Measurements from ENCODE around the gene RIPPLY2.
"Not testable (repeated sequence)": the region's sequence is repeated elsewhere in the genome, so short reads cannot be mapped to it uniquely, and the experiment has no call there.

The RIPPLY2 gene

GRCh38 chr6:83860782-83861495, 7.8 kb downstream of the RIPPLY2 start:
- DNase-seq = no peak

GRCh38 chr6:83862776-83863471, 9.8 kb downstream of the RIPPLY2 start:
- DNase-seq = no peak

- no peak for DNase-seq
These were observed 13.9 kb downstream of the RIPPLY2 start for GRCh38 chr6:83867043-83867442.

DNA sequence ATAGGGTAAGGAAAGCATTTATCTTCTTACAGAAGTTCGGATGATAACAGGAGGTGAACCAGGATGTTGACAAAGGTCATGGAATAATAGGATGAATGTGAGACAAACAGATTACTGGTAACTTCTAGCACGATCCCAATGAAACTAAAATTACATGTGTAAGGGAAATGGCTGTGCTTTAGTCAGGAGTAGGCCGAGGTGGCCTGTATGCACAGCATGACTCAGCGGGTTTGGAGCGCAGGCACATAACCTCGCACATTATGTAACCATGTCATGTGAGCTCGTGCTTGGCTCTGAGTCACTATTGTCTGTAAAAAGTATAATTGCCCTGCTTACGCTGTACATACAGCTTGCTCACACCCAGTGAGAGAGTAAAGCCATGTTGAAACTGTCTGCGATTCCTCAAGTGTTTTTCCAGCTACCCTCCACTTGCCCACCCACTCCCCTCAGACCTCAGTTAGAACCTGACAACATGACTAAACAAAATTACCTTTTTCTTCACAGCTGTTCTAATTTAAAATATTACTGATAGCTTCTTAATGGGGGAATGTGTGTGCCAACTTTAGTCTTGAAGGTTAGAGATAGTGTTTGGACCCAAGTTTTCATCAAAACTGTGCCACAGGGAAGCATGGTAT, 14.5 kb downstream of the RIPPLY2 start:
- DNase-seq = no peak

DNA sequence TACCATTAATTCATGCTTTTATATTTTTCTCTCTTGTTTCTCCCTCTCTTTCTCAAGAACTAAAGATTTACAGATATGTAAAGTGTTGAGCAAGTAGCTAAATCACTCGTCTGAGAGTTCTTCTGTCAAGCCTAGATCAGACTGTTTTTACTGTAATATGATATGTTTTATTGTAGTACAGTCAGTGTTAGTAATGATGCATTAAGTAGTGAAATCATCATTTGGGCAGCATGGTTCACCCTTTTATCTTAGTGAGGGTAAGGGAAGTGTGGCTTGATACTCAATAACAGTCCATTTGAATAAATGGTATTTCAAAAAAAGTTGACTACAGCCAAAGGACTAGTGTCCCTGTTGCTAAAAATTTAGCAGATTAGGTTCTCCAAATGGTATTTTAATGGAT, 15.5 kb downstream of the RIPPLY2 start:
- no peak for DNase-seq

DNA sequence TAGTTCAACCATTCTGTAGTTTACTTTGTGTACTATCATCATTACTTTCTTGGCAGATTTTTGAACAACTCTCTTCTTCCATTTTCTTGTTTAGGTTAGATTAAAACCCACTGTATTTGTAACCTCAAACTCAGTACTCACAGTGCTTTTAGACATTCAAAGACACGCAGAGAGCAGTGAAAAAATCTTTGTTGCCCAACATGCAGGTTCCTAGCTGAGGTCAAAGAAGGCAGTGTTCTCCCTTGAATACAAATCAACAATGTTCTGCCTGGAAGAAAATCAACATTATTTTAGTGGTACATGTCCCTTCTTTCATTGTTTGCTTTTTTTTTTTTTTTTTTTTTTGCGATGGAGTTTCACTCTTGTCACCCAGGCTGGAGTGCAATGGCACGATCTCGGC, 17.5 kb downstream of the RIPPLY2 start:
- DNase-seq = no peak

DNA sequence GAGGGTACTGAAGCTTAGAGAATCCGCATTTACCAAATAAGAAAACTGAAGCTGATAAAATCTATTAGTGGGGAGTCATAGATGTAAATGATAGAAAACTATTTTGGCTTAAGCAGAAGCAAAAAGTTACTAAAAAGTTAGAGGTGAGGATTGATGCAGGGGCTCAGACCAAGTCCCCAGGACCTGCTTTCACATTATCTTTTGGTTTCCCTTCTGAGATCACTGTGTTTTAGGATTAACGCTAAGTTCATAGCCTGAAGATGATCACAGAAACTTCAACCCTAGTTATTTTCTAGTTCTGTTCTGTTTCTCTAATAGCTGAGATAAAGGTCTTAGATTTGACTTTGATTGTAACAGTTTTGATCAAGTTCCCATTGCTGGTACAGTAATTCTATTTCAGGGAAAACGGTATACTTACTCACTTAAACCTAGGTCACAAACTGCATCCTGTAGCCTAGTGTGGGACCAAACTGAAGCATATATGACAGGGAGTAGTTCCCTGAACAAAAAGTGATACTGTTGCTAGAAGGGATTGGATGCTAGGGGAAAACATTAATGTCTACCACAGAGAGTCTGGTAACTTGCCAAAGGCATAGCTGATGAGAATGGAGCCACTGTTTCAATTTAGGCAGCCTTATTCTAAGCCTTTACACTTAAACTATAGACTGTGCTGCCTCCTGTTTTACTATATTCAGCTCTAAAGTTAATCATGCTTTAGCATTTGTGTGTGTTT, 19.4 kb downstream of the RIPPLY2 start:
- no peak for DNase-seq

- DNase-seq = no peak
These were observed 20.7 kb downstream of the RIPPLY2 start for GRCh38 chr6:83873869-83874268.

- DNase-seq = no peak
These were observed 22.7 kb downstream of the RIPPLY2 start for GRCh38 chr6:83875843-83876242.

- no peak for DNase-seq
These were observed 25.9 kb downstream of the RIPPLY2 start for GRCh38 chr6:83878902-83879644.

GRCh38 chr6:83879746-83880145, 26.6 kb downstream of the RIPPLY2 start:
- DNase-seq = no peak

- no peak for DNase-seq
These were observed 30.1 kb downstream of the RIPPLY2 start for GRCh38 chr6:83883240-83883639.

GRCh38 chr6:83884523-83884922, 31.4 kb downstream of the RIPPLY2 start:
- peak; percentile 6 for DNase-seq

- no peak for DNase-seq
These were observed 32.8 kb downstream of the RIPPLY2 start for GRCh38 chr6:83885984-83886383.

DNA sequence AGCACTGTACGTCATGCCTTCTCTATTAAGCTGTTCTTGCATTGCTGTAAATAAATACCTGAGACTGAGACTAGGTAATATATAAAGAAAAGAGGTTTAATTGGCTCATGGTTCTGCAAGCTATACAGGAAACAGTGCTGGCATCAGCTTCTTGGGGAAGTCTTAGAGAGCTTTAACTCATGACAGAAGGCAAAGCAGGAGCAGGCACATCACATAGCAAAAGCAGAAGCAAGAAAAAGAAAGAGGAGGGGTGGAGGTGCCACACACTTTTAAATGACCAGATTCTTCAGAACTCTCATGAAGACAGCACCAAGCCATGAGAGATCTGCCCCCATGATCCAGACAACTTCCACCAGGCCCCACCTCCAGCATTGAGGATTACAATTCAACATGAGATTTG, 36.5 kb downstream of the RIPPLY2 start:
- DNase-seq = no peak

- no peak for DNase-seq
These were observed 37.4 kb downstream of the RIPPLY2 start for GRCh38 chr6:83890520-83890919.

DNA sequence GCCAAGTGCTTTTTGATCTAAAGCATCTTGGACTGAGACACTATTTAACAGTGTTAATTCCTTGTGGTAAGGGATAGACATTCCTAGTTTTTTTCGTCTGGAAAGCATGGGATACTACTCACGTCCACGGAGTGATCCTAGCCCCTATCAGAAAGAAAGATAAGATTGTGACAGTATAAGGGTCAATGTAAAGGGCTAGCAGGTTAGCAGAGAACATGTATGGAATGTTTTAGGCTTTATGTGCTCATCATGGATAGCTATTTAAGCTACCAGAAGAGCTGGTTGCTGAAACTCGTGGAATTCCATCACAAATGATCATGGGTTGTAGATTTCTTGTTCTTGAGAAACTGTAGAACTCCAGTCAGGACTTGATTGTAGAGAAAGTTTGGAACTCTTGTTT, 38.4 kb downstream of the RIPPLY2 start:
- no peak for DNase-seq

GRCh38 chr6:83893024-83893423, 39.9 kb downstream of the RIPPLY2 start:
- DNase-seq = peak; percentile 14

DNA sequence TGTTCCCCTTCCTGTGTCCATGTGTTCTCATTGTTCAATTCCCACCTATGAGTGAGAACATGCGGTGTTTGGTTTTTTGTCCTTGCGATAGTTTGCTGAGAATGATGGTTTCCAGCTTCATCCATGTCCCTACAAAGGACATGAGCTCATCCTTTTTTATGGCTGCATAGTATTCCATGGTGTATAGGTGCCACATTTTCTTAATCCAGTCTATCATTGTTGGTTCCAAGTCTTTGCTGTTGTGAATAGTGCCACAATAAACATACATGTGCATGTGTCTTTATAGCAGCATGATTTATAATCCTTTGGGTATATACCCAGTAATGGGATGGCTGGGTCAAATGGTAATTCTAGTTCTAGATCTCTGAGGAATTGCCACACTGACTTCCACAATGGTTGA, 43.9 kb downstream of the RIPPLY2 start:
- DNase-seq = not testable (repeated sequence)

- no peak for DNase-seq
These were observed 48.5 kb downstream of the RIPPLY2 start for GRCh38 chr6:83901624-83902023.

GRCh38 chr6:83904395-83904794, 51.2 kb downstream of the RIPPLY2 start:
- DNase-seq = no peak

- no peak for DNase-seq
These were observed 52.5 kb downstream of the RIPPLY2 start for GRCh38 chr6:83905648-83906047.

Data from NCI-H1436 treated with DMSO at 0.1 percent for 48 hours (cell line).